NCI-H2227 (cell line): ENCODE measurements around the gene MATN3.
A peak's percentile ranks its signal among the peaks of the same experiment; 100 is the strongest.

Source experiments
- DNase-seq: peaks from one replicate; lab custom pipeline; 2025; ENCODE audit not compliant: unreplicated experiment; lab: John Stamatoyannopoulos, UW

The MATN3 gene

GRCh38 chr2:20005891-20006470, 6.5 kb downstream of the MATN3 start:
- DNase-seq: no peak

- DNase-seq: no peak
These were observed 7.3 kb downstream of the MATN3 start for GRCh38 chr2:20005067-20005627.

GRCh38 chr2:20001361-20001863, 11.1 kb downstream of the MATN3 start:
- DNase-seq: no peak

- no peak for DNase-seq
These were observed 18.7 kb downstream of the MATN3 start for GRCh38 chr2:19993731-19994130.

GRCh38 chr2:19991895-19992294, 20.6 kb downstream of the MATN3 start:
- DNase-seq: no peak

GRCh38 chr2:19990416-19990728, 22.1 kb downstream of the MATN3 start:
- no peak for DNase-seq

GRCh38 chr2:19989667-19990415, 22.6 kb downstream of the MATN3 start, which contains the start of gene WDR35:
WDR35 (minus strand) TSS chr2:19990105; CDS start chr2:19990015, 90 bp downstream.
- peak; percentile 96 for DNase-seq

- DNase-seq: no peak
These were observed 23.2 kb downstream of the MATN3 start for GRCh38 chr2:19989342-19989666.

GRCh38 chr2:19988600-19988999, 23.9 kb downstream of the MATN3 start:
- DNase-seq: no peak

GRCh38 chr2:19987936-19988335, 24.5 kb downstream of the MATN3 start:
- DNase-seq: no peak

GRCh38 chr2:19982268-19982667, 30.2 kb downstream of the MATN3 start:
- no peak for DNase-seq

GRCh38 chr2:19979932-19980331, 32.5 kb downstream of the MATN3 start:
- DNase-seq: no peak

- DNase-seq: no peak
These were observed 39.0 kb downstream of the MATN3 start for GRCh38 chr2:19973466-19973865.

- DNase-seq: no peak
These were observed 40.8 kb downstream of the MATN3 start for GRCh38 chr2:19971691-19972090.

GRCh38 chr2:19963386-19963785, 49.1 kb downstream of the MATN3 start:
- no peak for DNase-seq

- peak; percentile 73 for DNase-seq
These were observed 56.7 kb downstream of the MATN3 start for GRCh38 chr2:19955544-19956422.

- DNase-seq: no peak
These were observed 63.4 kb downstream of the MATN3 start for GRCh38 chr2:19949071-19949470.

- no peak for DNase-seq
These were observed 65.1 kb downstream of the MATN3 start for GRCh38 chr2:19947184-19947940.

GRCh38 chr2:19944205-19944845, 68.1 kb downstream of the MATN3 start:
- DNase-seq: no peak

GRCh38 chr2:19943189-19943588, 69.3 kb downstream of the MATN3 start:
- DNase-seq: no peak
